PC-9 (cell line): ENCODE data around the gene AQP3. TPM values are rescaled to one million over a fixed set of nuclear protein-coding genes. Genes with fewer than 3 reads are reported as not detected.

Experiments used
- BruUV-seq: library from RNA; stranded (reverse); fragments of 400-500 nt; replicated peaks from 2 replicates; lab custom pipeline; 2021; lab: Mats Ljungman, UMichigan
- CTCF ChIA-PET: fragments of 300-600 bp; sonication (Branson Sonifier 250); formaldehyde crosslinking; loops from one replicate; lab custom pipeline; 2022; ENCODE audit warnings: antibody characterized with exemption; lab: Charles Lee
- POLR2A ChIA-PET: fragments of 300-600 bp; sonication (Branson Sonifier 250); formaldehyde crosslinking; loops from one replicate; lab custom pipeline; 2022; ENCODE audit warnings: antibody characterized with exemption; ENCODE audit not compliant: unreplicated experiment; lab: Charles Lee
- DNase-seq, 2 experiments: peaks; one replicate each; pipeline versions ENCODE4 v3.0.0 to v3.0.0-alpha.2; 2015 to 2022; ENCODE audit warnings: mixed read lengths in 1 of 2
- H2AFZ ChIP-seq: fragments of 200-600 bp; sonication (generic); 2 replicates; pipeline ENCODE4 v1.8.1; 2017; ENCODE audit warnings: antibody characterized with exemption
- H3F3A ChIP-seq: fragments of 200-600 bp; sonication (generic); 2 replicates; pipeline ENCODE4 v1.8.1; 2017; ENCODE audit warnings: antibody characterized with exemption, mild to moderate bottlenecking, low read depth; ENCODE audit not compliant: insufficient read depth
- H3K27ac ChIP-seq: fragments of 200-600 bp; sonication (generic); 2 replicates; pipeline ENCODE4 v1.6.1; 2016; ENCODE audit warnings: mixed run types
- H3K27me3 ChIP-seq: fragments of 200-600 bp; sonication (generic); 2 replicates; pipeline ENCODE4 v1.6.1; 2016; ENCODE audit warnings: low read depth, mixed run types; ENCODE audit not compliant: insufficient read depth
- H3K36me3 ChIP-seq: fragments of 200-600 bp; sonication (generic); 2 replicates; pipeline ENCODE4 v1.6.1; 2016; ENCODE audit warnings: low read depth, mixed run types
- H3K4me1 ChIP-seq: fragments of 200-600 bp; sonication (generic); replicated peaks from 2 replicates; pipeline ENCODE4 v1.6.1; 2016; ENCODE audit warnings: mixed run types; ENCODE audit not compliant: insufficient read depth
- H3K4me2 ChIP-seq: fragments of 200-600 bp; sonication (generic); 2 replicates; pipeline ENCODE4 v1.6.1; 2017; ENCODE audit warnings: mixed run types
- H3K4me3 ChIP-seq: fragments of 200-600 bp; sonication (generic); 2 replicates; pipeline ENCODE4 v1.6.1; 2016; ENCODE audit warnings: mixed run types
- H3K79me2 ChIP-seq: fragments of 200-600 bp; sonication (generic); 2 replicates; pipeline ENCODE4 v1.6.1; 2017; ENCODE audit warnings: low read depth, mixed run types
- H3K9me2 ChIP-seq: fragments of 200-600 bp; sonication (generic); 2 replicates; pipeline ENCODE4 v1.8.1; 2017; ENCODE audit warnings: mild to moderate bottlenecking; ENCODE audit not compliant: insufficient read depth
- H3K9me3 ChIP-seq: fragments of 200-600 bp; sonication (generic); 2 replicates; pipeline ENCODE4 v1.8.1; 2016; ENCODE audit warnings: low read depth; ENCODE audit not compliant: insufficient read depth
- H4K20me1 ChIP-seq: fragments of 200-600 bp; sonication (generic); 2 replicates; pipeline ENCODE4 v1.8.1; 2017; ENCODE audit not compliant: insufficient read depth
- CTCF ChIP-seq: fragments of 200-600 bp; sonication (generic); conservative IDR thresholded peaks from 2 replicates; pipeline ENCODE4 v1.6.1; 2017; ENCODE audit warnings: mixed run types, antibody characterized with exemption, mild to moderate bottlenecking, moderate library complexity
- EZH2 ChIP-seq: fragments of 200-600 bp; sonication (generic); IDR thresholded peaks from 2 replicates; pipeline ENCODE4 v1.8.0; 2017; ENCODE audit warnings: antibody characterized with exemption, low read depth
- intact Hi-C: fragments of 100-400 bp; cut with micrococcal nuclease; formaldehyde crosslinking; loops from one replicate; pipeline ENCODE4 v1.10.0; 2022; ENCODE audit not compliant: unreplicated experiment
- total RNA-seq: library from RNA; stranded (reverse); gene quantifications from 2 replicates; pipeline ENCODE4 v1.2.3, GENCODE V29; 2021

Gene AQP3
- total RNA-seq, 1 experiment from 2014 or later, result 9.9 TPM

- H3K9me3 ChIP-seq, result no peaks in the 10 kb centered on the region
- intact Hi-C loops, result no loop called here
- no peak overlapping the region for H3K27ac ChIP-seq
- no peak overlapping the region for H2AFZ ChIP-seq
- H4K20me1 ChIP-seq, result no peaks in the 10 kb centered on the region
- H3F3A ChIP-seq, result peaks cover 11% of the 10 kb centered on the region; the same call in 1 of the 2 replicates
- POLR2A ChIA-PET, result no interaction called here
- H3K79me2 ChIP-seq, result no peaks in the 10 kb centered on the region
- CTCF ChIA-PET, result interaction anchor here (0.9 kb wide), 1 partner anchor 71 kb away, joined by 7 read pairs; no protein-coding TSS in a partner anchor
- no peak overlapping the region for H3K4me3 ChIP-seq
- H3K36me3 ChIP-seq, result no peaks in the 10 kb centered on the region
- H3K4me2 ChIP-seq, result peak overlapping the region; percentile 79
- H3K27me3 ChIP-seq, result no peaks in the 10 kb centered on the region
- TF ChIP-seq CTCF, result no peak
- TF ChIP-seq EZH2, result no peak
- BruUV-seq, result no TSS peak
- no peaks in the 10 kb centered on the region for H3K9me2 ChIP-seq
- peaks cover 54% of the 10 kb centered on the region for H3K4me1 ChIP-seq
- DNase-seq, result no peak
Measured at GRCh38 chr9:33446240-33446945, 1.0 kb downstream of the AQP3 start.

DNA sequence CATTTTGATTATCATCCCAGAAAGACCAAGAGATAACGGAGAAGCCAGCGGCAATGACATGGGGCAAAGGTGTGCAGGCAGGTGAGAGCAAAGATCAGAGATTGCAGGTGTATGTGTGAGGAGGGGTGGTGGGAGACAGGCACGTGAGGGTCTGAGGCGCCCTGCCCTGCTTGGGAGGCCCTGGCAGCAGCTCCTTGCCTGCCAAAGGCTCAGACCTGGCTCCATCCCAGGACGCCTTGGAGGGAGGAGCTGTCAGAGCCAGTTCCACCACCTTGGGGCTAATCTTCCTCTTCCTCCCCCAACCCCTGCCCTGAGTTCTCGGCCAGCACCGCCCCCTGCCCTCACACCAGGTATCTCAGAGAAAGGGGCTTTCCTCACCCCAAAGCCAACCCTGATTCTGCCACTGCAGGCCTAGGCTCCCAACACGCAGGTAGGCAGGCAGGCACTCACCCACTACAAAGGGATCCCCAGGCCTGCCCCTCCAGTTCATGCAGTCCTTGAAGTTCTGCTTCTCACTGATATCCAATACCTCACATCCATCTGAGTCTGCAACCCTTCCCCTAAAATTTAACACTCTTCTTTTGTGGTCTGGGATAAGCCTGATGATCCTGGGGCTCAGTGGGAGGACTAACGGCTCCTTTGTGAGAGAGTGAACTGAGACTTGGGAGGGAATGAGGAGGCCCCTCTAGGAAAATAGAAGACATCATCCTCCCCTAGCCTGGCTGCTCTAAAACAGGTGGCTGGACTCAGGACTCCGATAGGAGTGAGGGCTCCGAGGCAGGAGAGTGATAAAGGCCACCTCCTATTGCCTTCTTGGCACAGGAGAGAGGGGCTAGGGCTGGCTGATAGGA is 1.8 kb downstream of the AQP3 start:
- POLR2A ChIA-PET, result interaction anchor here (0.5 to 0.6 kb wide), 2 partner anchors 175 to 306 kb away, joined by 4 to 6 read pairs; no protein-coding TSS in a partner anchor
- no peak for TF ChIP-seq CTCF
- no peak for TF ChIP-seq EZH2
- H3K4me1 ChIP-seq, result peaks cover 56% of the 10 kb centered on the region

GRCh38 chr9:33443464-33444154 is 3.8 kb downstream of the AQP3 start:
- Histone ChIP-seq H3K4me3 (no peak overlapping the region), H3K36me3 (no peaks in the 10 kb centered on the region), H3K79me2 (no peaks in the 10 kb centered on the region), H4K20me1 (no peaks in the 10 kb centered on the region), H2AFZ (no peak overlapping the region), H3K4me1 (peaks cover 76% of the 10 kb centered on the region), H3K4me2 (peak overlapping the region; percentile 66), H3K27ac (peak overlapping the region; percentile 58), H3K9me2 (no peaks in the 10 kb centered on the region), H3F3A (peaks cover 24% of the 10 kb centered on the region), H3K9me3 (no peaks in the 10 kb centered on the region), H3K27me3 (no peaks in the 10 kb centered on the region)
- TF ChIP-seq CTCF, result no peak
- TF ChIP-seq EZH2, result no peak
- intact Hi-C loops, result loop anchor here (2.0 kb wide), 1 partner anchor 69 kb away; no protein-coding TSS in a partner anchor
- DNase-seq, result peak; percentile 50 to 52
- ChIA-PET POLR2A (no interaction called here), CTCF (interaction anchor here (0.6 kb wide), 1 partner anchor 34 kb away, joined by 3 read pairs; no protein-coding TSS in a partner anchor)
- BruUV-seq, result no TSS peak

More for the DNA sequence above, 1.8 kb downstream of the AQP3 start:
- Histone ChIP-seq H2AFZ (no peak overlapping the region), H3K4me3 (no peak overlapping the region), H3K79me2 (no peaks in the 10 kb centered on the region), H3K27ac (no peak overlapping the region), H3K27me3 (no peaks in the 10 kb centered on the region), H3K9me2 (no peaks in the 10 kb centered on the region), H3F3A (peaks cover 13% of the 10 kb centered on the region), H3K9me3 (no peaks in the 10 kb centered on the region), H3K36me3 (no peaks in the 10 kb centered on the region), H4K20me1 (no peaks in the 10 kb centered on the region), H3K4me2 (peak overlapping the region; percentile 79)
- CTCF ChIA-PET, result no interaction called here
- peak in 1 of 2 experiments; percentile 55 for DNase-seq
- BruUV-seq, result no TSS peak
- intact Hi-C loops, result loop anchor here (2.0 kb wide), 1 partner anchor 71 kb away; no protein-coding TSS in a partner anchor
